Astrocyte of the spinal cord (primary cell): ENCODE results near the gene DNAH17.
"Not testable (repeated sequence)": the region's sequence is repeated elsewhere in the genome, so short reads cannot be mapped to it uniquely, and the experiment has no call there.

Experiments
- DNase-seq: peaks from one replicate; pipeline ENCODE4 v3.0.0; 2011; ENCODE audit warnings: low read depth, low spot score
- H3K4me3 ChIP-seq: 2 replicates; pipeline ENCODE4 v1.5.1; 2011; ENCODE audit warnings: low read depth, mild to moderate bottlenecking, low read length, moderate library complexity
- in situ Hi-C: cut with HindIII; loops from 2 replicates; pipeline ENCODE4 v1.10.0; 2017; ENCODE audit warnings: low sequenced_read_pairs
- TF ChIP-seq, protein P1 (sequence below): IDR thresholded peaks from 2 replicates; pipeline ENCODE4 v1.5.1; 2012; ENCODE audit warnings: low read depth, mild to moderate bottlenecking, low read length, inconsistent platforms

The DNAH17 gene

DNA sequence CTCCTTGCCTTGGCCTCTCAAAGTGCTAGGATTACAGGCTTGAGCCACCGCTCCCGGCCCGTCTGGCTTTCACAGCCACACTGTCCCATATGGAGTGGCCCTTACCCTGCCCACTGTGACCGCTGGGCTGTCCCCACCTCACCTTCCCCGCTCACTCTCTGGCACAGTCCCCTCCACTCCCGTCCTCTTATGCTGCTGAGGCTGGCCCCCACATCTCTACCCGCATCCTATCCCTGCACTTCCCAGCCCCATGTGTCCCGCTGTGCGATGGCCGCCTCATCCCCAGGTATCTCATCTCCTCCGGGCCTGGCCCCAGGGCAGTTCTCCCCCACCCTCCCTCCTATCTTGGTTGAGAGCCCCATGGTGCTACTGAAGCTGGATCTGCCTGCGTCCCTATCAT lies 105.6 kb downstream of the DNAH17 start:
- H3K4me3 ChIP-seq: no peak overlapping the region
- TF ChIP-seq, protein P1, sequence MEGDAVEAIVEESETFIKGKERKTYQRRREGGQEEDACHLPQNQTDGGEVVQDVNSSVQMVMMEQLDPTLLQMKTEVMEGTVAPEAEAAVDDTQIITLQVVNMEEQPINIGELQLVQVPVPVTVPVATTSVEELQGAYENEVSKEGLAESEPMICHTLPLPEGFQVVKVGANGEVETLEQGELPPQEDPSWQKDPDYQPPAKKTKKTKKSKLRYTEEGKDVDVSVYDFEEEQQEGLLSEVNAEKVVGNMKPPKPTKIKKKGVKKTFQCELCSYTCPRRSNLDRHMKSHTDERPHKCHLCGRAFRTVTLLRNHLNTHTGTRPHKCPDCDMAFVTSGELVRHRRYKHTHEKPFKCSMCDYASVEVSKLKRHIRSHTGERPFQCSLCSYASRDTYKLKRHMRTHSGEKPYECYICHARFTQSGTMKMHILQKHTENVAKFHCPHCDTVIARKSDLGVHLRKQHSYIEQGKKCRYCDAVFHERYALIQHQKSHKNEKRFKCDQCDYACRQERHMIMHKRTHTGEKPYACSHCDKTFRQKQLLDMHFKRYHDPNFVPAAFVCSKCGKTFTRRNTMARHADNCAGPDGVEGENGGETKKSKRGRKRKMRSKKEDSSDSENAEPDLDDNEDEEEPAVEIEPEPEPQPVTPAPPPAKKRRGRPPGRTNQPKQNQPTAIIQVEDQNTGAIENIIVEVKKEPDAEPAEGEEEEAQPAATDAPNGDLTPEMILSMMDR: no peak
- in situ Hi-C loops: no loop called here
- DNase-seq: no peak

DNA sequence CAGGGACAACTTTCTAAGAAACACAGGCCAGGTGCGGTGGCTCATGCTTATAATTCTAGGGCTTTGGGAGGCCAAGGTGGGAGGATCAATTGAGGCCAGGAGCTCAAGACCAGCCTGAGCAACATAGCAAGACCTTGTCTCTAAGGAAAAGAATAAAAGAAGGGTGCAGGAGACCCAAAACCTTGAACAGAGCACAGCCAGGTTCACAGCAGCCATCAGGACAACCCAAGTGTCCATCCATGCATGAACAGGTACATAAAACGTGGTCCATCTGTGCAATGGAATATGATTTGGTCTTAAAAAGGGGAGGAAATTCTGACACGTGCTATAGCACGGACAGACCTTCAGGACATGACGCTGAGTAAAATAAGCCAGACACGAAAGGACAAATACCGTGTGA lies 107.8 kb downstream of the DNAH17 start:
- H3K4me3 ChIP-seq: no peak overlapping the region
- TF ChIP-seq, protein P1: no peak
- in situ Hi-C loops: no loop called here
- no peak for DNase-seq

DNA sequence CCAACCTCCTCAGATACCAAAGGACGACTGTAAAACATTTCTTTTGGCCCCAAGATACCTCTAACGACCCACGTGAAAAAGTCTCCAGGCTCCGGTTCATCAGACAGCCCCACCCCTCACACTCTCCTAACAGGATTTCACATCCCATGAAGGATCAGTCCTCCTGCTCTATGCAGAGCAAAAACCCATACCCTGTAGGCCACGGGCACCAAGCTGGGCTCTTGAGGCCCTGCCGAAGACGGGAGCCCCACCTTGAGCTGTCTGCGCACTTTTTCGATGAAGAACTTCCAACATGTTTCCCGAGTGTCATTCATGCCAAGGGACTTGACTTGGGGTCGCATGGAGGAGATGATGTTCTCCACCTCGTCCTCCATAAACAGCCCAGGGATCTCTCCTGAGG lies 108.8 kb downstream of the DNAH17 start:
- DNase-seq: no peak
- TF ChIP-seq, protein P1: no peak
- in situ Hi-C loops: no loop called here
- no peak overlapping the region for H3K4me3 ChIP-seq

DNA sequence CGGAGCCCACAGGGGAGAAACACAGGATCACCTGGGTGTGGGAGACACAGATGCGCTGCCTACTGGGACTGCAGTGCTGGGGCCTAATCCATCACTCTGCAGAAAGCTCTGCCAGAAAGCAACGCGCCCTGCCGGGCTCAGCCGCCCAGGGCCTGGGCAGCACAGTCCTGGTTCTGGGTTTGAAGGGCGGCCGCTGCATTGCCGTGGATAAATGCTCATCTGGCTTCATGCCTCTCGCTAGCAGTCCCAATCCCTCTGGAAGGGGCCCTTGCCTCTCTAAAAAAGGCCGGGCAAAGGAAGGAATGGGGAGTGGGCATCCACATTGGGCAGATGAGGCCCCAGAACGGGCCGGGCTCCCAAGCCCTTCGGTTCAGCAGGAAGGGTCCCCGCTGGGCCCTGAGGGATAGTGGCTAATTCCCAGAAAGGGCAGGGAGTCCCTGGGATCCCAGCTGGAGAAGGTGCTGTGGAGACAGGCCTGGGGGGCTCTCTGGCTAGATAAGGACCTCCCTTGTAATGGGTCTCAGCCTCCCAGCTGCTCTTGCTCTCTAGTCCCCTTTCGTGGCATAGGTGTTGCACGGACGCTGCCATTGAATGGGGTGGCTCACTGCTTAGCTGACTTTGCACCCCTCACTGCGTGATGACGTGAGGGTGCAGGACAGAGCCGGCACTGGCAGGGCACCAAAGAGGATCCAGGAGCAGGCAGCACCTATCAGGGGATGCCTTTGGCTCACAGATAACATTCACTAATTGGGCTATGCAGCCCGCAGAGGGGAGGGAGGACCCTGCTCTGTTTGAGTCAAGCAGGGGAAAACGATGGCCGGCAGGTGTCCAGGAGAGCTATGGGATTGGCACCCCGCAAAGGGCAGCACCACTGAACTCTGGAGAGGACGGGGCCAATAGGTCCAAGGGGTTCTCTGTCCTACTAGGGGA lies 110.1 kb downstream of the DNAH17 start:
- no peak overlapping the region for H3K4me3 ChIP-seq
- TF ChIP-seq, protein P1: no peak
- DNase-seq: no peak
- in situ Hi-C loops: no loop called here

DNA sequence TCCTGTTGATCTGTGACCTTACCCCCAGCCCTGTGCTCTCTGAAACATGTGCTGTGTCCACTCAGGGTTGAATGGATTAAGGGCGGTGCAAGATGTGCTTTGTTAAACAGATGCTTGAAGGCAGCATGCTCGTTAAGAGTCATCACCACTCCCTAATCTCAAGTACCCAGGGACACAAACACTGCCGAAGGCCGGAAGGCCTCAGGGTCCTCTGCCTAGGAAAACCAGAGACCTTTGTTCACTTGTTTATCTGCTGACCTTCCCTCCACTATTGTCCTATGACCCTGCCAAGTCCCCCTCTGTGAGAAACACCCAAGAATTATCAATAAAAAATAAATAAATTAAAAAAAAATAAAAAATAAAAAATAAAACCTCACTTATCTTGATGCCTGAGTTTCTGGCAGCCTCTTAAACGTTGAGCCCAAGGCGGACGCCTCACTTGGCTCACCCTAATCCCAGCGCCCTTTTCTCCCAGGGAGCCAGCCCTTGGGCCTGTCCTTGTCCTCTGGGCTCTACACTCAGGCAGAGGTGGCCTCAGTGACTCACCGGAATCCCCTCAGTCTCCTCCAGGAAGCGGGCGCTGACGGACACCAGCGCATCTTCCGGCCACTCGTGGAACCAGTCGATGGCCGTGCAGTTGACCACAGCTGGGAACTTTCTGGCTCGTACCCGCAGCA lies 110.9 kb downstream of the DNAH17 start:
- DNase-seq, in situ Hi-C loops: not testable (repeated sequence)

DNA sequence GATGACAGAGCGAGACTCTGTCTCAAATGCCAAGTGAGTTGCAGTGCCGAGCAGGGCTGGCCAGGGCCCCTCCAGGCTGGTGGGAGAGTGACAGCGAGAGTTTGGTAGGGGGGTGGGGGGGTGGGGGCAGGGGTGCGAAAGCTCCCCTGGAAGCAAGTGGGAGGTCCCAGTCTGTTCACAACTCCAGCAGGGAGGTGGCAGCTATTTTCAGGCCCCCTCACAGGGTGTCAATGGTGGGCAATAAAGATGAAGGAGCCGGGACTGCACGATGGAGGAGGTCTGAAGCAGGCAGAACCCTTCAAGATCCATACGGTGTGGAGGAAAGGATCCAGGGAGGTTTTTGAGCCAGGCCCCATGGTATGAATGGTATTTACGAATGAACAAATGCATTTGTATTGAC lies 115.0 kb downstream of the DNAH17 start:
- in situ Hi-C loops: no loop called here
- DNase-seq: no peak
- TF ChIP-seq, protein P1: no peak
- H3K4me3 ChIP-seq: no peak overlapping the region

More for the DNA sequence above, 110.9 kb downstream of the DNAH17 start:
- not testable (repeated sequence) for H3K4me3 ChIP-seq

DNA sequence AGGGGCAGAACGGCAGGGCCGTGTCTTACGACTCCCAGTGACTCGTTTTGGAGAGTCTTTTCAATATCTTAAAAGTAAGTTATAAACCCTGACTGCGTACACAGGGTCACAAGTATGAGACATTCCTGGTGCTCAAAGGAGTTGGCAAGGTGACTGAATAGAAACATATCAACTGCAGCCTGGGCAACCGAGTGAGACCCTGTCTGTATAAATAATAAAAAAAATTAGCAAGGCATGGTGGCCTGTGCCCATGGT lies 115.5 kb downstream of the DNAH17 start:
- TF ChIP-seq, protein P1: no peak
- in situ Hi-C loops: no loop called here
- H3K4me3 ChIP-seq: no peak overlapping the region
- no peak for DNase-seq
